Fibroblast of lung (primary cell): Measurements from ENCODE around the gene TMEM221.

Source experiments
- CTCF ChIP-seq, 2 donors: IDR thresholded peaks in 1 of 2; conservative IDR thresholded peaks in 1 of 2; 1 replicate in 1 of 2; 2 replicates in 1 of 2; pipeline ENCODE4 v1.5.1; 2011 to 2012; ENCODE audit warnings: low read length in 2 of 2, control low read depth in 1 of 2, inconsistent platforms in 1 of 2, low read depth in 1 of 2, mild to moderate bottlenecking in 1 of 2
- EZH2 ChIP-seq: IDR thresholded peaks from 2 replicates; pipeline ENCODE4 v1.5.1; 2012; ENCODE audit warnings: low read length, control low read depth, mild to moderate bottlenecking; ENCODE audit errors: missing control alignments

- TF ChIP-seq CTCF (conservative IDR thresholded peaks at IDR 0.05 in 1 of 2, IDR thresholded peaks at IDR 0.05 in 1 of 2; ENCODE audit: low read depth in 1 of 2, low read length in 2 of 2) (no peak), EZH2 (no peak)
Measured at GRCh38 chr19:17420475-17420924, 28.0 kb downstream of the TMEM221 start.
